OCI-M2 (cell line): Measurements from ENCODE around the gene SLC6A7.
"Not testable (repeated sequence)": the region's sequence is repeated elsewhere in the genome, so short reads cannot be mapped to it uniquely, and the experiment has no call there.

ENCODE experiments used
- DNase-seq: peaks from one replicate; lab custom pipeline; 2025; ENCODE audit not compliant: unreplicated experiment; lab: John Stamatoyannopoulos, UW

Gene SLC6A7

GRCh38 chr5:150239794-150240122, 49.9 kb downstream of the SLC6A7 start:
- no peak for DNase-seq

GRCh38 chr5:150241298-150242160, 51.7 kb downstream of the SLC6A7 start:
- no peak for DNase-seq

GRCh38 chr5:150242251-150242894, 52.5 kb downstream of the SLC6A7 start:
- DNase-seq, result no peak

GRCh38 chr5:150243590-150243989, 53.7 kb downstream of the SLC6A7 start:
- DNase-seq, result no peak

GRCh38 chr5:150244209-150244608, 54.3 kb downstream of the SLC6A7 start:
- DNase-seq, result no peak

GRCh38 chr5:150245111-150245789, 55.4 kb downstream of the SLC6A7 start:
- no peak for DNase-seq

- DNase-seq, result no peak
Measured at GRCh38 chr5:150245808-150246207, 55.9 kb downstream of the SLC6A7 start.

GRCh38 chr5:150246429-150246828, 56.6 kb downstream of the SLC6A7 start:
- no peak for DNase-seq

- no peak for DNase-seq
Measured at GRCh38 chr5:150246835-150247234, 57.0 kb downstream of the SLC6A7 start.

GRCh38 chr5:150247726-150248125, 57.9 kb downstream of the SLC6A7 start:
- no peak for DNase-seq

GRCh38 chr5:150248493-150248892, 58.6 kb downstream of the SLC6A7 start:
- not testable (repeated sequence) for DNase-seq

- DNase-seq, result no peak
Measured at GRCh38 chr5:150248946-150249345, 59.1 kb downstream of the SLC6A7 start.

- no peak for DNase-seq
Measured at GRCh38 chr5:150249744-150250143, 59.9 kb downstream of the SLC6A7 start.

GRCh38 chr5:150251504-150251903, 61.6 kb downstream of the SLC6A7 start:
- DNase-seq, result no peak

GRCh38 chr5:150252489-150252888, 62.6 kb downstream of the SLC6A7 start:
- DNase-seq, result no peak

GRCh38 chr5:150253416-150254208, 63.8 kb downstream of the SLC6A7 start:
- no peak for DNase-seq

GRCh38 chr5:150254363-150254762, 64.5 kb downstream of the SLC6A7 start:
- DNase-seq, result no peak

- no peak for DNase-seq
Measured at GRCh38 chr5:150254774-150255173, 64.9 kb downstream of the SLC6A7 start.

GRCh38 chr5:150255659-150256409, 66.0 kb downstream of the SLC6A7 start:
- no peak for DNase-seq

- DNase-seq, result no peak
Measured at GRCh38 chr5:150256410-150257064, 66.7 kb downstream of the SLC6A7 start.
